Endodermal cell (in vitro differentiated cells): ENCODE measurements around the gene EI24. TPM values are rescaled to one million over a fixed set of nuclear protein-coding genes. Genes with fewer than 3 reads are reported as not detected.

Experiments
- DNase-seq: peaks from one replicate; pipeline ENCODE4 v3.0.0-alpha.2; 2017
- H3K27ac ChIP-seq: 2 replicates; pipeline ENCODE4 v1.5.1; 2013; ENCODE audit warnings: mild to moderate bottlenecking, low read depth, low read length, moderate library complexity
- H3K27me3 ChIP-seq: 2 replicates; pipeline ENCODE4 v1.6.1; 2013; ENCODE audit warnings: mild to moderate bottlenecking, low read length, moderate library complexity; ENCODE audit not compliant: insufficient read depth, control insufficient read depth, poor library complexity, severe bottlenecking
- H3K36me3 ChIP-seq: 2 replicates; pipeline ENCODE4 v1.7.0; 2013; ENCODE audit warnings: mild to moderate bottlenecking, low read length, moderate library complexity; ENCODE audit not compliant: control insufficient read depth, insufficient read depth
- H3K4me1 ChIP-seq: one replicate; pipeline ENCODE4 v1.7.0; 2013; ENCODE audit warnings: low read length; ENCODE audit not compliant: control insufficient read depth, insufficient read depth
- H3K4me3 ChIP-seq: 2 replicates; pipeline ENCODE4 v1.5.1; 2013; ENCODE audit warnings: mild to moderate bottlenecking, low read length, moderate library complexity
- H3K9ac ChIP-seq: 2 replicates; pipeline ENCODE4 v1.6.1; 2013; ENCODE audit warnings: mild to moderate bottlenecking, low read length, moderate library complexity; ENCODE audit not compliant: poor library complexity, severe bottlenecking; ENCODE audit errors: extremely low read depth
- H3K9me3 ChIP-seq: 2 replicates; pipeline ENCODE4 v1.6.1; 2013; ENCODE audit warnings: mild to moderate bottlenecking, low read length, moderate library complexity; ENCODE audit not compliant: control insufficient read depth
- H3K27ac Mint-ChIP-seq: 2 replicates; pipeline ENCODE4 v1.8.0; 2020; ENCODE audit warnings: mixed read lengths
- H3K27me3 Mint-ChIP-seq: 2 replicates; pipeline ENCODE4 v1.8.0; 2021; ENCODE audit warnings: mild to moderate bottlenecking, mixed read lengths; ENCODE audit not compliant: insufficient read depth
- H3K36me3 Mint-ChIP-seq: 2 replicates; pipeline ENCODE4 v1.8.0; 2020; ENCODE audit warnings: low read depth, mixed read lengths
- H3K4me1 Mint-ChIP-seq: 2 replicates; pipeline ENCODE4 v1.8.0; 2020; ENCODE audit warnings: mixed read lengths
- H3K4me3 Mint-ChIP-seq: 2 replicates; pipeline ENCODE4 v1.8.0; 2020; ENCODE audit warnings: mild to moderate bottlenecking, moderate library complexity, mixed read lengths
- H3K9me3 Mint-ChIP-seq: 2 replicates; pipeline ENCODE4 v1.8.0; 2020; ENCODE audit warnings: mild to moderate bottlenecking, mixed read lengths
- CTCF ChIP-seq: fragments of 200-600 bp; sonication (generic); conservative IDR thresholded peaks from 2 replicates; pipeline ENCODE4 v1.5.0; 2021; ENCODE audit warnings: antibody characterized with exemption, mild to moderate bottlenecking
- WGBS, 2 experiments: methylation state at CpG; one replicate each; pipeline versions ENCODE4 v1.1.5 to v1.1.7; 2013; ENCODE audit warnings: missing lambda C conversion rate in 2 of 2, mixed read lengths in 1 of 2; ENCODE audit not compliant: insufficient coverage in 1 of 2, insufficient read length in 1 of 2; 5-methylcytosine and 5-hydroxymethylcytosine counted together
- total RNA-seq, 2 donors: library from RNA; stranded (reverse); fragmentation: NEBNext Ultra II Directional in 1 of 2; extraction: Animal tissue kit (Norgen Biotek cat#: 25700) in 1 of 2; gene quantifications; 2 replicates in 1 of 2; 3 replicates in 1 of 2; pipeline ENCODE4 v1.2.1, GENCODE V29; 2021

EI24 gene
- total RNA-seq, 2 donors from 2014 or later, result 102 to 110 TPM

DNA sequence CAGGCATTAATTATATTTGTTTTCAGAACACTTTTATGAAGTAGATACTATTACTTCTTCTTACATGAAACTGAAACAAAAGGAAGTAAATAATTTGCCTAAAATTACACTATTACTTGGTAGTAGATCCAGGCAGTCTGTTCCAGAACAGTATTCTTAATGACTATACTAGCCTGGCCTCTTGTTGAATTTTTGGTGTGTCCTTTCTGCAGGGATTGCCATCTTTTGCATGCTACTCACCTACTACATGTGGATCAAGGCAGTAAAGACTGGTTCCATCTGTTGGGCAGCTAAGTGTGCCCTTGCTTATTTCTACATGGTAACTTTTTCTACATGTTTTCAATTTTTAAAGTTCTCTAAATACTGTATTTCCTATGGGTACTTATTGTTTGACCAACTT, 36.1 kb downstream of the EI24 start:
- no peak for DNase-seq
- H3K27ac Mint-ChIP-seq, result no peak overlapping the region
- no peaks in the 10 kb centered on the region for H3K9me3 ChIP-seq
- no peaks in the 10 kb centered on the region for H3K4me1 ChIP-seq
- no peak overlapping the region for H3K27ac ChIP-seq
- H3K9ac ChIP-seq, result no peak overlapping the region
- no peaks in the 10 kb centered on the region for H3K4me1 Mint-ChIP-seq
- H3K27me3 Mint-ChIP-seq, result no peaks in the 10 kb centered on the region
- no peak overlapping the region for H3K4me3 ChIP-seq
- no peak for TF ChIP-seq CTCF
- peaks cover 81% of the 10 kb centered on the region for H3K36me3 Mint-ChIP-seq
- H3K9me3 Mint-ChIP-seq, result no peaks in the 10 kb centered on the region
- H3K4me3 Mint-ChIP-seq, result no peak overlapping the region
- H3K36me3 ChIP-seq, result peaks cover 89% of the 10 kb centered on the region
- H3K27me3 ChIP-seq, result no peaks in the 10 kb centered on the region

DNA sequence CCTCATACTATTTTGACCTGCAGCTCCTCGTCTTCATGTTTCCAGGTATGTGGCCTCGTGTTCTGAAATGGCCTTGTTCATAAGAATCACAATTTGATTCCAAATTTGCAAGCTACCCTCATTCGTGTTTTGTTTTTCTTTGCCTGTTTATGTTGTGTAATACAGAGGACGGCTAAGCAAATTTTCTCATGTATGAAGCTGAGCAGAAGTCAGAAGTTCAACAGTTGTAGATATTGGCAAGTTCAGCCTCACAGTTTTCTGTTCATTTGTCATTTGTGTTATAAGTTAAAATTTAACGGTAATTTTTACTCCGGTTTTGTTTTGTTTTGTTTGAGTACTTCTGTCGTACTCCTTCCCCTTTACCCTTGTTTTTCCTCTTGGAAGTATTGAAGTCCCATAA, 40.3 kb downstream of the EI24 start:
- WGBS, 2 experiments, result 85 to 88% methylated on average over 5 to 7 of the region's 7 CpGs
- Histone ChIP-seq H3K9me3 (no peaks in the 10 kb centered on the region), H3K27ac (no peak overlapping the region), H3K4me3 (no peak overlapping the region), H3K4me1 (no peaks in the 10 kb centered on the region), H3K36me3 (peaks cover 93% of the 10 kb centered on the region), H3K9ac (no peak overlapping the region), H3K27me3 (no peaks in the 10 kb centered on the region)
- H3K9me3 Mint-ChIP-seq, result no peaks in the 10 kb centered on the region
- no peak overlapping the region for H3K27ac Mint-ChIP-seq
- TF ChIP-seq CTCF, result no peak
- no peak overlapping the region for H3K4me3 Mint-ChIP-seq
- H3K4me1 Mint-ChIP-seq, result no peaks in the 10 kb centered on the region
- H3K36me3 Mint-ChIP-seq, result peaks cover 80% of the 10 kb centered on the region
- DNase-seq, result no peak
- H3K27me3 Mint-ChIP-seq, result no peaks in the 10 kb centered on the region

GRCh38 chr11:125618383-125618782, 49.1 kb downstream of the EI24 start:
- no peak for TF ChIP-seq CTCF
- 95% methylated on average over 4 of the region's 4 CpGs; no CpG with 5 or more reads in 1 of the 2 experiments for WGBS, 2 experiments
- Histone ChIP-seq H3K27ac (no peak overlapping the region), H3K27me3 (no peaks in the 10 kb centered on the region), H3K4me3 (no peak overlapping the region), H3K4me1 (no peaks in the 10 kb centered on the region), H3K36me3 (peaks cover 92% of the 10 kb centered on the region), H3K9ac (no peak overlapping the region), H3K9me3 (no peaks in the 10 kb centered on the region)
- no peaks in the 10 kb centered on the region for H3K9me3 Mint-ChIP-seq
- no peaks in the 10 kb centered on the region for H3K27me3 Mint-ChIP-seq
- DNase-seq, result no peak
- peaks cover 71% of the 10 kb centered on the region for H3K36me3 Mint-ChIP-seq
- H3K27ac Mint-ChIP-seq, result no peak overlapping the region
- no peaks in the 10 kb centered on the region for H3K4me1 Mint-ChIP-seq
- no peak overlapping the region for H3K4me3 Mint-ChIP-seq
